DOHH2 (cell line): Measurements from ENCODE around the gene TRIM66.

ENCODE experiments used
- H3F3A ChIP-seq: fragments of 200-600 bp; sonication (generic), shearing (Covaris generic); 2 replicates; pipeline ENCODE4 v1.6.0; 2016; ENCODE audit warnings: antibody characterized with exemption, mild to moderate bottlenecking; ENCODE audit not compliant: control insufficient read depth, insufficient read depth
- H3K27ac ChIP-seq: fragments of 200-600 bp; sonication (generic); 2 replicates; pipeline ENCODE4 v1.5.1; 2014; ENCODE audit warnings: low read depth, mild to moderate bottlenecking, low read length, moderate library complexity
- H3K27me3 ChIP-seq: fragments of 200-600 bp; sonication (generic); 2 replicates; pipeline ENCODE4 v1.6.1; 2014; ENCODE audit warnings: mild to moderate bottlenecking, low read length, mixed read lengths; ENCODE audit not compliant: control insufficient read depth
- H3K36me3 ChIP-seq: fragments of 200-600 bp; sonication (generic); 2 replicates; pipeline ENCODE4 v1.6.1; 2014; ENCODE audit warnings: mild to moderate bottlenecking, low read length, moderate library complexity, mixed read lengths; ENCODE audit not compliant: control insufficient read depth
- H3K4me1 ChIP-seq: fragments of 200-600 bp; sonication (generic); 2 replicates; pipeline ENCODE4 v1.6.1; 2014; ENCODE audit warnings: mild to moderate bottlenecking, low read length, mixed read lengths; ENCODE audit not compliant: control insufficient read depth
- H3K4me2 ChIP-seq: fragments of 200-600 bp; sonication (generic); 2 replicates; pipeline ENCODE4 v1.6.0; 2014; ENCODE audit warnings: mild to moderate bottlenecking, low read length, moderate library complexity
- H3K4me3 ChIP-seq: fragments of 200-600 bp; sonication (generic); 2 replicates; pipeline ENCODE4 v1.5.1; 2014; ENCODE audit warnings: mild to moderate bottlenecking, low read length, mixed read lengths
- H3K79me2 ChIP-seq: fragments of 200-600 bp; sonication (generic); 2 replicates; pipeline ENCODE4 v1.6.1; 2014; ENCODE audit warnings: mild to moderate bottlenecking, low read length, mixed read lengths; ENCODE audit not compliant: control insufficient read depth
- H3K9me2 ChIP-seq: fragments of 200-600 bp; sonication (generic); replicated peaks from 2 replicates; pipeline ENCODE4 v1.6.1; 2014; ENCODE audit warnings: mild to moderate bottlenecking, low read length, mixed read lengths; ENCODE audit not compliant: control insufficient read depth
- H3K9me3 ChIP-seq: fragments of 200-600 bp; sonication (generic); 2 replicates; pipeline ENCODE4 v1.6.1; 2014; ENCODE audit warnings: antibody characterized with exemption, low read length, mixed read lengths; ENCODE audit not compliant: control insufficient read depth, insufficient read depth
- H4K20me1 ChIP-seq: fragments of 200-600 bp; sonication (generic); 2 replicates; pipeline ENCODE4 v1.6.0; 2014; ENCODE audit warnings: low read depth, mild to moderate bottlenecking, antibody characterized with exemption, low read length, moderate library complexity; ENCODE audit not compliant: control insufficient read depth, insufficient read depth
- EZH2phosphoT487 ChIP-seq: fragments of 200-600 bp; sonication (generic); IDR thresholded peaks from 2 replicates; pipeline ENCODE4 v1.6.1; 2017; ENCODE audit warnings: borderline replicate concordance, mild to moderate bottlenecking, antibody characterized with exemption, low read length, moderate library complexity, mixed read lengths
- TF ChIP-seq, protein P1 (sequence below): fragments of 200-600 bp; sonication (generic); IDR thresholded peaks from one replicate; pipeline ENCODE4 v1.5.1; 2014; ENCODE audit warnings: antibody characterized with exemption, mild to moderate bottlenecking, low read depth, low read length; ENCODE audit not compliant: poor library complexity, severe bottlenecking

The TRIM66 gene

GRCh38 chr11:8661001-8661795 is 21.3 kb downstream of the TRIM66 start:
- no peaks in the 10 kb centered on the region for H3K79me2 ChIP-seq
- H3K27ac ChIP-seq, result no peak overlapping the region
- no peaks in the 10 kb centered on the region for H3K9me3 ChIP-seq
- TF ChIP-seq EZH2phosphoT487, result no peak
- TF ChIP-seq, protein P1, sequence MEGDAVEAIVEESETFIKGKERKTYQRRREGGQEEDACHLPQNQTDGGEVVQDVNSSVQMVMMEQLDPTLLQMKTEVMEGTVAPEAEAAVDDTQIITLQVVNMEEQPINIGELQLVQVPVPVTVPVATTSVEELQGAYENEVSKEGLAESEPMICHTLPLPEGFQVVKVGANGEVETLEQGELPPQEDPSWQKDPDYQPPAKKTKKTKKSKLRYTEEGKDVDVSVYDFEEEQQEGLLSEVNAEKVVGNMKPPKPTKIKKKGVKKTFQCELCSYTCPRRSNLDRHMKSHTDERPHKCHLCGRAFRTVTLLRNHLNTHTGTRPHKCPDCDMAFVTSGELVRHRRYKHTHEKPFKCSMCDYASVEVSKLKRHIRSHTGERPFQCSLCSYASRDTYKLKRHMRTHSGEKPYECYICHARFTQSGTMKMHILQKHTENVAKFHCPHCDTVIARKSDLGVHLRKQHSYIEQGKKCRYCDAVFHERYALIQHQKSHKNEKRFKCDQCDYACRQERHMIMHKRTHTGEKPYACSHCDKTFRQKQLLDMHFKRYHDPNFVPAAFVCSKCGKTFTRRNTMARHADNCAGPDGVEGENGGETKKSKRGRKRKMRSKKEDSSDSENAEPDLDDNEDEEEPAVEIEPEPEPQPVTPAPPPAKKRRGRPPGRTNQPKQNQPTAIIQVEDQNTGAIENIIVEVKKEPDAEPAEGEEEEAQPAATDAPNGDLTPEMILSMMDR, result no peak
- peaks cover 3% of the 10 kb centered on the region for H3K36me3 ChIP-seq
- no peaks in the 10 kb centered on the region for H3K4me1 ChIP-seq
- no peak overlapping the region for H3K4me3 ChIP-seq
- no peaks in the 10 kb centered on the region for H3F3A ChIP-seq
- H3K4me2 ChIP-seq, result no peak overlapping the region
- no peaks in the 10 kb centered on the region for H4K20me1 ChIP-seq
- H3K9me2 ChIP-seq, result no peaks in the 10 kb centered on the region
- no peaks in the 10 kb centered on the region for H3K27me3 ChIP-seq

GRCh38 chr11:8658321-8659057 is 24.0 kb downstream of the TRIM66 start:
- no peak overlapping the region for H3K4me2 ChIP-seq
- no peaks in the 10 kb centered on the region for H3K9me3 ChIP-seq
- H4K20me1 ChIP-seq, result no peaks in the 10 kb centered on the region
- H3K9me2 ChIP-seq, result no peaks in the 10 kb centered on the region
- no peaks in the 10 kb centered on the region for H3K79me2 ChIP-seq
- H3K4me3 ChIP-seq, result no peak overlapping the region
- no peaks in the 10 kb centered on the region for H3K27me3 ChIP-seq
- no peaks in the 10 kb centered on the region for H3K36me3 ChIP-seq
- H3K27ac ChIP-seq, result no peak overlapping the region
- no peak for TF ChIP-seq EZH2phosphoT487
- TF ChIP-seq, protein P1, result no peak
- no peaks in the 10 kb centered on the region for H3K4me1 ChIP-seq
- no peaks in the 10 kb centered on the region for H3F3A ChIP-seq

- H3K4me3 ChIP-seq, result no peak overlapping the region
- H3K4me1 ChIP-seq, result no peaks in the 10 kb centered on the region
- no peaks in the 10 kb centered on the region for H3K27me3 ChIP-seq
- no peak overlapping the region for H3K4me2 ChIP-seq
- no peaks in the 10 kb centered on the region for H3F3A ChIP-seq
- H3K27ac ChIP-seq, result no peak overlapping the region
- no peaks in the 10 kb centered on the region for H3K79me2 ChIP-seq
- no peaks in the 10 kb centered on the region for H3K9me3 ChIP-seq
- TF ChIP-seq, protein P1, result no peak
- TF ChIP-seq EZH2phosphoT487, result no peak
- H4K20me1 ChIP-seq, result no peaks in the 10 kb centered on the region
- H3K36me3 ChIP-seq, result no peaks in the 10 kb centered on the region
- no peaks in the 10 kb centered on the region for H3K9me2 ChIP-seq
Observed at GRCh38 chr11:8656291-8656690, 26.2 kb downstream of the TRIM66 start.
